NOMO-1 treated with DMSO at 0.1 percent for 48 hours (cell line): ENCODE data around the gene ANKRD53.

Source experiments
- DNase-seq: peaks from one replicate; lab custom pipeline; 2025; ENCODE audit not compliant: unreplicated experiment; lab: John Stamatoyannopoulos, UW

Gene ANKRD53

GRCh38 chr2:70942396-70943204 lies 35.8 kb upstream of the ANKRD53 start:
- DNase-seq, result no peak

GRCh38 chr2:70943205-70943871 lies 35.1 kb upstream of the ANKRD53 start:
- DNase-seq, result no peak

GRCh38 chr2:70944111-70944690 lies 34.2 kb upstream of the ANKRD53 start:
- DNase-seq, result no peak

DNA sequence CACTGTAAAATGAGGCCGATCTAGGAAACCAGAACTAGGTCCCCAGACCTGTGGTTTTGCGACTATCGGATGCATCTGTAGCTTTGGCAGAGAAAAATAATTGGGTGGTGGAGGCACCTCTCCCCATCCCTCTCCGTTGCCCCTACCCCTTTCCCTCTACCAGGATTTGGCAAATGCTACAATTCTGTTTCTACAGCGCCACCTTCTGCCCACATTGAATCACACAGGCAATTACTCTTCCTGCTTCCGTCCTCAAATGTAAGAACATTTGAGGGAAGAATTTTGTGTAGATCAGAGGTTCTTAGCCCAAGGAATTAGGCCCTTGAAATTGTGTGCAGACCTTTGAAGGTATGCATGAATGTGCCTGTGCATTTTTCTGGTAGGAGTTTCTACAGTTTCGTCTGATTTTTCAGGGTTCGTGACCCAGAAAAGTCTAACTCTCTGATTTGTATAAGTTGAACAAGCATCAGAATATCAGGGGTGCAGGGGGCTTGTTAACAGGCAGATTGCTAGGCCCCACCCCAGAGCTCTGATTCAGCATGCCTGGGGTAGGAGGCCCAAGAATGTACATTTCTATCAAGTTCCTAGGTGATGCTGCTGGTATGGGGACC lies 31.5 kb upstream of the ANKRD53 start:
- DNase-seq, result peak; percentile 60

DNA sequence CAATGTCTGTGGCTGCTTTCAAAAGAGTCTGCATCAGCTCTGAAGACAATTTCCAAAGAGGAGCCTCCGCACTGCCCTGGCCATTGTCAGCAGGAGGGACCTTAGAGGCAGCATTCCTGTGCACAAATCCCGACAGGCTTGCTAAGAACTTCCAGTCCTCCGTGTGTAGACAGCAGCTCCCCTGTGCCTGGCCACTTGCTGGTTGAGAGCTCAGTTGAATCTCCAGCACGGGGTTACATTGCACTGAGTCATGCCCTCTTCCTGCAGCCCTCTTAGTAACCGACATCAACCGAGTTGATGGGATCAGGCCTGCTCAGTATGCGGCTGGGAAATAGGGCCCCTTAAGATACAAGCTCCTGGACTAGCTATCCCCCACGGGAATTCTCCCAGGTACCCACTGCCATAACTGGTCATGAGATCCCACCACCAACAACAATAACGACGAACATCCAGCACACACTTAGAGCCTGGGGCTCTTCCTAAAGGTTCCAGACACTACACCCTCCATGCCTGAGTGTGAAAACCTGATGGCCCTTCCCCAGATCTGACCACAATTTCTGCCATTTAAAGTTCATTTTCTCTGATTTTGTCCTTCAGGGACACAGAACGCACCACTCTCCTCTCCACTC lies 30.8 kb upstream of the ANKRD53 start:
- DNase-seq, result no peak

DNA sequence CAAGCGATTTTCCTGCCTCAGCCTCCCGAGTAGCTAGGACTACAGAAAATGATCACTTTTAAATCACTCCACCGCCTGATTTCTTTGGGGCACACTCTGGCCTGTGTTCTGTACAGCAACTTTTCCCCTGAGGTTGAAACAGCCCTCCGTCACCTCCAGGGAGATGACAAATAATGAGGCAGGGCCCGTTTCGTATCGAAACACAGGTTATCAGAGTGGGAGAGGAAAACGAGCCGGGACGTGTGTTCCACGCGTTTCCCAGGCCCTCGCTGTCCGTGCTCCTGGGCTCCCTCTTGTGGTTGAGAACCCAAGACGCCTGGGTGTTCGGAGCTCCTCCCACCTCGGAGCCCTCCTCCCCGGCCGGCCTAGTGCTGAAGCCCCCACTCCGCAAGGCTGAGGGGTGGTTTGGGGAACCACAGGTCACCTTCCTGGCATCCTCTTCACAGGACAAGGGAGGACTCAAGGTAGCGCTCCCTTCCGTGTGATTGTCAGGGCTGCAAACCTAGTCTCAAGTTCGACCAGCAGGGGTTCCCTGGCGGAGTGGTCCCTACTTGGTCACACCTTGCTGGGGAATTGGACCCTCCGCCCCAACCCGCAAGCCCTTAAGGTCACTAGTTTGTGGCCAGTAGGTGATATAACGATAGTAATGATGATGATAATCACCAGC lies 30.0 kb upstream of the ANKRD53 start:
- peak; percentile 63 for DNase-seq

DNA sequence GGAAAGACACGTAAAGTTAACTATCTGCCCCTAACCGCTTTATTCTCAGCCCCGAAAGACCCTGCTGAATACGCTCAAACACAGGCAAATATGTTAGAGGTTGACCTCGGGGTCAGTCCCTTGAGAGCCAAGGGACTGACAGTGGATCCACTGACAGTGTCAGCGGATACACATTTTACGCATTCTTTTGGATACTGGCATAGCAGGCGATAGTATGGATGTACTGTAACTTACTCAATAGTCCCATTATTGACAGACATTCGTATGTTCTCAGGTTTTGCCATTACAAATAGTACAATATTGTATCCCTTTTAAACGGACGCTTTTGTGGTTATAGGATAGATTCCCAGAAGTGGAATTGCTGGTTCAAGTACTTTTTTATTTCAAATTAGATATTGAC lies 29.3 kb upstream of the ANKRD53 start:
- DNase-seq, result no peak

GRCh38 chr2:70954886-70955285 lies 23.5 kb upstream of the ANKRD53 start:
- DNase-seq, result no peak

- DNase-seq, result no peak
These were observed 22.3 kb upstream of the ANKRD53 start for GRCh38 chr2:70956141-70956540.

GRCh38 chr2:70957798-70958197 lies 20.6 kb upstream of the ANKRD53 start:
- DNase-seq, result no peak

DNA sequence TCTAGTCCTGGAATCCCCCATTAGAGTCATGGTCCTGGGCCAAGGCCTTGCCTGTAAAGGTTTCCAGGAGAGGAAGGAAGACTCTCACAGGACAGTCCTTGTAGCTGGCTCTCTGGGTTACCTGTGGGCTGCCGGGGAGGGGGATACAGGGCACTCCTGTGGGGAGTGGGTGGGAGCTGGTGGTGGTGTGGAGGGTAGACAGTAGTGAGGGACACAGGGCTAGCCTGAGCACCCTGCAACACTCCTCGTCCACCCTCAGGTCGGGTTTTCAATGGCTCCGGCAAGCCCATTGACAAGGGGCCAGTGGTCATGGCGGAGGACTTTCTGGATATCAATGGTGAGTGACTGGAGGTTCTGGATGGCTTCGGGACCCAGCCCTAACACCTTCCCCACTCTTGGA lies 19.7 kb upstream of the ANKRD53 start:
- DNase-seq, result no peak

GRCh38 chr2:70959271-70959761 lies 19.1 kb upstream of the ANKRD53 start:
- DNase-seq, result no peak

- no peak for DNase-seq
These were observed 18.3 kb upstream of the ANKRD53 start for GRCh38 chr2:70959851-70960832.

DNA sequence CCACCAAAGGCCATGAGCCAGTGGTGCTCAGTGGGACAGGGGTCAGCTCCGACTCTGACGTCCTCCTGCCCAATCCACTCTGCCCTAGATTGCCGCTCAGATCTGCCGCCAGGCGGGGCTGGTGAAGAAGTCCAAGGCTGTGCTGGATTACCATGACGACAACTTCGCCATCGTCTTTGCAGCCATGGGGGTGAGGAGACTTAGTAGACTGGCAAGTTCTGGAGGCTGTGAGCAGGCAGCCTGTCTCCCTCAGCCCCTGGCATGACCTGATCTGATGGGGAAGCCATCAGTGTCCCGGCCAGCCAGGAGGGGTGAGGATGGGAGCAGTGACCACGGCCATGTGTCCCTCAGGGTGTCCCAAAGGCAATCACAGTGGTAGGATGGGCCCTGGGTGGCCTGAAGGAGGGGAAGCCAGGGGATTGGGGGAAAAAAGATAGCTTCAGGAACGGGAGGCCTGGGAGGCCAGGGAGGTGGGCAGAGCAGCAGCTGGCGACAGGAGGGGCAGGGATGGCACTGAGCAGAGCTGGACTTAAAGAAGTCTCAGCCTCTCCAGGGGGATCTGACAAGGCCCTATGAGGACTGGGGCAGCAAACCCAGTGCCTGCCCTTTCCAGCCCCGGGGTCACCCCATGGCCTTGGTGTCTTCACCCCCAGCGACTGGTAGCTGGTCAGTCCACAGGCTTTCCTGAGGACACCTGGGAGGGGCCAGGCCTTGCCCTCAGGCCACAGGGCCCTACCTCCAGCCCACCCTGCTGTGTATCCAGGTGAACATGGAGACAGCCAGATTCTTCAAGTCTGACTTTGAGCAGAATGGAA lies 17.4 kb upstream of the ANKRD53 start:
- no peak for DNase-seq

DNA sequence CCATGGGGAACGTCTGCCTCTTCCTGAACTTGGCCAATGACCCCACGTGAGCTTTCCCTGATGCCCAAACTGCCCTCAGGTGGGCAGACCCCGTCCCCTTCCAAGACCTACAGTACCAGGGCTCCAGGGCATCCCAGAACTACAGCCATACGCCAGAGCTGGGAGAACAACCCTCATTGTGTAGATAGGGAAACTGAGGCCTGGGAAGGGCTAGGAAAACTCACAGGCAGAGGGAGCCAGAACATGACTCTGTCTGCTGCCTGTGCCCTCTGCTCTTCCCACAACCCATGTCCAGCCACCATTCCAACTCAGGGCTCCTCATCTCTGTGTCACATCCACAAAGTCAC lies 16.8 kb upstream of the ANKRD53 start:
- DNase-seq, result no peak

DNA sequence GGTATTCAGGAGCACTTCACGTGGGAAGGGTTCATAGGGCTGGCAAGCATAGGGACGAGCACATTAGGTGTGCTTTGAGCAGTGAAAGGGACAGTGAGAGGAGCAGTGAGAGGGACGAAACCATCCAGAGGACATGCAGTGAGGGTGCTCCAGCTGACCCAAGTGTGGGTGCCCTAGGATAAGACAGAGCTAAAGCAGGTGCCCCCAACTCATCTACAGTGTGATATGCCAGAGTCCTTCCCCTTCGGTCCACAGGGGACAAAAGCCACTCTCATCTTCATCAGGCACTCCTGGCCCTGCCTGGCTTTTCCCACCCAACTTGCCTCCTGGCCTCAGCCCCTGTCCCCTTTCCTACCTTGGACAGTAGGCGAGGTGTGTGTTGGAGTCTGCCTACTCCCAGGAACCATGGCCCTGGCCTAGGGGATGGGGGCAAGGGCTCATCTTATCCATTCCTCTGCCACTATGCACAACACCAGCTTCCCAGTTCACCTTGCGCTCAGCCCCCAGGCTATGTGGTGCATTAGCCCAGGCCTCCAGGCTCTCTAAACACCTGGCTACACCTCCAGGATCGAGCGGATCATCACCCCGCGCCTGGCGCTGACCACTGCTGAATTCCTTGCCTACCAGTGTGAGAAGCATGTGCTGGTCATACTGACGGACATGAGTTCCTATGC lies 16.1 kb upstream of the ANKRD53 start:
- DNase-seq, result no peak

DNA sequence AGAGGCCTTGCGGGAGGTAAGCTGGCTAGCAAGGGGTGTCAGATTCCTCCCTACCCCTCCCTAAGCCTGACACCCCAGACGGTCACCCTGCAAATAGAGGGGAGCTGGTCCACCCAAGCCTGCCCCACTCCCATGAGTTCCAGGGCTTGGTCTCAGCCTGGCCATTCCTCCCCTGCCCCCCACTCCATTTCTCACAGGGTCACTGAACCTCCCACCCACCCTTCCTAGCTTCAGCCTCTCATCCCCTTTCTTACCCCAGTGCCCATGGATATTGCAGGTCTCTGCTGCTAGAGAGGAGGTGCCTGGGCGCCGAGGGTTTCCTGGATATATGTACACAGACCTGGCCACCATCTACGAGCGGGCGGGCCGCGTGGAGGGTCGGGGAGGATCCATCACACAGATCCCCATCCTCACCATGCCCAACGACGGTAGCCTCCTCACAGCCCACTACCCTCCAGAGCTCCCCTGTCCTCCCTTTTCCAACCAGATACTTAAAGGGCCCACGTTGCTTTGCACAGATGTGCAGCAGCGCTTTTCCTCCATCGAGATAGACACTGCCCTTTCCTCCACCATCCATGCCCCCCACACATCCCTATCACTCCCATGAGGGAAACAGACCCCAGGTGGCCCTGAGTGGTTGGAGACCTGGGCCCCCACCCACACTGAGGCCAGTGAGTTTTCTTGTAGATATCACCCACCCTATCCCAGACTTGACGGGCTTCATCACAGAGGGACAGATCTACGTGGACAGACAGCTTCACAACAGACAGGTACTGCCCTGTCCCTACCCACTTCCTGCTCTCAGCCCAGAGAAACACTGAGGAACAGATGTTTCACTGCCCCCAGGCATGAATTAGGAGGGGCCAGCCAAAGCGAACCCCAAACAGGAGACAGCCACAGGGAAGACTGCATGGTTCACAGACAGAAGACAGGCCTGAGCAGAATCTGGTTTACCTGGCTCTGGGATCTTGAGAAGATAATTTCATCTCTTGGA lies 15.2 kb upstream of the ANKRD53 start:
- no peak for DNase-seq
